Measurements from ENCODE around the gene STOM.

DNA sequence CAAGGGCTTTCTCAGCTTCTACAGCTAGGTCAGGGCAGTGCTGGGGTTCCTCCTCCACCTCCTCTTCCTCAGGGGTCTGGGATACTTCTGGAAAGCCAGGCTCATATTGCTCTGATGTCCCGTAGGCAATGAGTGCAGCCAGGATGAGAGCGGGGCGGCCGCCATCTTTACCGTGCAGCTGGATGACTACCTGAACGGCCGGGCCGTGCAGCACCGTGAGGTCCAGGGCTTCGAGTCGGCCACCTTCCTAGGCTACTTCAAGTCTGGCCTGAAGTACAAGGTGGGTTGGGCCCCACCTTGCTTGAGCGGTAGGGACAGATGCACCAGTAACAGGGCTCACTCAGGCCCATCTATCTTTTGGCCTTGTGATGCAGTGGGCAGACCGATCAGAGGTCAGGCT is 67.3 kb downstream of the STOM start:
- TF ChIP-seq, protein P1, sequence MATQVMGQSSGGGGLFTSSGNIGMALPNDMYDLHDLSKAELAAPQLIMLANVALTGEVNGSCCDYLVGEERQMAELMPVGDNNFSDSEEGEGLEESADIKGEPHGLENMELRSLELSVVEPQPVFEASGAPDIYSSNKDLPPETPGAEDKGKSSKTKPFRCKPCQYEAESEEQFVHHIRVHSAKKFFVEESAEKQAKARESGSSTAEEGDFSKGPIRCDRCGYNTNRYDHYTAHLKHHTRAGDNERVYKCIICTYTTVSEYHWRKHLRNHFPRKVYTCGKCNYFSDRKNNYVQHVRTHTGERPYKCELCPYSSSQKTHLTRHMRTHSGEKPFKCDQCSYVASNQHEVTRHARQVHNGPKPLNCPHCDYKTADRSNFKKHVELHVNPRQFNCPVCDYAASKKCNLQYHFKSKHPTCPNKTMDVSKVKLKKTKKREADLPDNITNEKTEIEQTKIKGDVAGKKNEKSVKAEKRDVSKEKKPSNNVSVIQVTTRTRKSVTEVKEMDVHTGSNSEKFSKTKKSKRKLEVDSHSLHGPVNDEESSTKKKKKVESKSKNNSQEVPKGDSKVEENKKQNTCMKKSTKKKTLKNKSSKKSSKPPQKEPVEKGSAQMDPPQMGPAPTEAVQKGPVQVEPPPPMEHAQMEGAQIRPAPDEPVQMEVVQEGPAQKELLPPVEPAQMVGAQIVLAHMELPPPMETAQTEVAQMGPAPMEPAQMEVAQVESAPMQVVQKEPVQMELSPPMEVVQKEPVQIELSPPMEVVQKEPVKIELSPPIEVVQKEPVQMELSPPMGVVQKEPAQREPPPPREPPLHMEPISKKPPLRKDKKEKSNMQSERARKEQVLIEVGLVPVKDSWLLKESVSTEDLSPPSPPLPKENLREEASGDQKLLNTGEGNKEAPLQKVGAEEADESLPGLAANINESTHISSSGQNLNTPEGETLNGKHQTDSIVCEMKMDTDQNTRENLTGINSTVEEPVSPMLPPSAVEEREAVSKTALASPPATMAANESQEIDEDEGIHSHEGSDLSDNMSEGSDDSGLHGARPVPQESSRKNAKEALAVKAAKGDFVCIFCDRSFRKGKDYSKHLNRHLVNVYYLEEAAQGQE (IDR thresholded peaks at IDR 0.05; ENCODE audit: low read depth), result no peak
- TF ChIP-seq, protein P2, sequence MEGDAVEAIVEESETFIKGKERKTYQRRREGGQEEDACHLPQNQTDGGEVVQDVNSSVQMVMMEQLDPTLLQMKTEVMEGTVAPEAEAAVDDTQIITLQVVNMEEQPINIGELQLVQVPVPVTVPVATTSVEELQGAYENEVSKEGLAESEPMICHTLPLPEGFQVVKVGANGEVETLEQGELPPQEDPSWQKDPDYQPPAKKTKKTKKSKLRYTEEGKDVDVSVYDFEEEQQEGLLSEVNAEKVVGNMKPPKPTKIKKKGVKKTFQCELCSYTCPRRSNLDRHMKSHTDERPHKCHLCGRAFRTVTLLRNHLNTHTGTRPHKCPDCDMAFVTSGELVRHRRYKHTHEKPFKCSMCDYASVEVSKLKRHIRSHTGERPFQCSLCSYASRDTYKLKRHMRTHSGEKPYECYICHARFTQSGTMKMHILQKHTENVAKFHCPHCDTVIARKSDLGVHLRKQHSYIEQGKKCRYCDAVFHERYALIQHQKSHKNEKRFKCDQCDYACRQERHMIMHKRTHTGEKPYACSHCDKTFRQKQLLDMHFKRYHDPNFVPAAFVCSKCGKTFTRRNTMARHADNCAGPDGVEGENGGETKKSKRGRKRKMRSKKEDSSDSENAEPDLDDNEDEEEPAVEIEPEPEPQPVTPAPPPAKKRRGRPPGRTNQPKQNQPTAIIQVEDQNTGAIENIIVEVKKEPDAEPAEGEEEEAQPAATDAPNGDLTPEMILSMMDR (IDR thresholded peaks at IDR 0.05 in 2 of 3, conservative IDR thresholded peaks at IDR 0.05 in 1 of 3; ENCODE audit: borderline replicate concordance in 1 of 3, insufficient read depth in 1 of 3, low read depth in 2 of 3, low read length in 2 of 3), result no peak
- TF ChIP-seq, protein P3, sequence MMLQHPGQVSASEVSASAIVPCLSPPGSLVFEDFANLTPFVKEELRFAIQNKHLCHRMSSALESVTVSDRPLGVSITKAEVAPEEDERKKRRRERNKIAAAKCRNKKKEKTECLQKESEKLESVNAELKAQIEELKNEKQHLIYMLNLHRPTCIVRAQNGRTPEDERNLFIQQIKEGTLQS (IDR thresholded peaks at IDR 0.05), result no peak
- TF ChIP-seq JUND (IDR thresholded peaks at IDR 0.05) (no peak), FOSL1 (IDR thresholded peaks at IDR 0.05; ENCODE audit: low read depth) (no peak)
- TF ChIP-seq, protein P4, sequence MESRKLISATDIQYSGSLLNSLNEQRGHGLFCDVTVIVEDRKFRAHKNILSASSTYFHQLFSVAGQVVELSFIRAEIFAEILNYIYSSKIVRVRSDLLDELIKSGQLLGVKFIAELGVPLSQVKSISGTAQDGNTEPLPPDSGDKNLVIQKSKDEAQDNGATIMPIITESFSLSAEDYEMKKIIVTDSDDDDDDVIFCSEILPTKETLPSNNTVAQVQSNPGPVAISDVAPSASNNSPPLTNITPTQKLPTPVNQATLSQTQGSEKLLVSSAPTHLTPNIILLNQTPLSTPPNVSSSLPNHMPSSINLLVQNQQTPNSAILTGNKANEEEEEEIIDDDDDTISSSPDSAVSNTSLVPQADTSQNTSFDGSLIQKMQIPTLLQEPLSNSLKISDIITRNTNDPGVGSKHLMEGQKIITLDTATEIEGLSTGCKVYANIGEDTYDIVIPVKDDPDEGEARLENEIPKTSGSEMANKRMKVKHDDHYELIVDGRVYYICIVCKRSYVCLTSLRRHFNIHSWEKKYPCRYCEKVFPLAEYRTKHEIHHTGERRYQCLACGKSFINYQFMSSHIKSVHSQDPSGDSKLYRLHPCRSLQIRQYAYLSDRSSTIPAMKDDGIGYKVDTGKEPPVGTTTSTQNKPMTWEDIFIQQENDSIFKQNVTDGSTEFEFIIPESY (IDR thresholded peaks at IDR 0.05; ENCODE audit: extremely low read depth, insufficient replicate concordance, low read length), result no peak

All from HCT116 (cell line).